HepG2 (cell line): ENCODE data around the gene ABHD1. TPM values are rescaled to one million over a fixed set of nuclear protein-coding genes. Genes with fewer than 3 reads are reported as not detected.
A peak's percentile ranks its signal among the peaks of the same experiment; 100 is the strongest.
"Not testable (repeated sequence)": the region's sequence is repeated elsewhere in the genome, so short reads cannot be mapped to it uniquely, and the experiment has no call there.

Source experiments
- ATAC-seq: fragments of 200-7000 bp; cut with Tn5 transposase; 3 replicates; pipeline ENCODE4 v1.9.1; 2020; ENCODE audit warnings: mild to moderate bottlenecking, moderate library complexity
- BruUV-seq: library from RNA; stranded (reverse); fragments of 400-500 nt; replicated peaks from 2 replicates; lab custom pipeline; 2021; lab: Mats Ljungman, UMichigan
- CTCF ChIA-PET: fragments of 300-600 bp; formaldehyde crosslinking; extraction: SDS; loops from one replicate; lab custom pipeline; 2021; ENCODE audit warnings: low total read pairs, inconsistent platforms, low intra/inter-chr PET ratio; lab: Yijun Ruan, JAX
- POLR2A ChIA-PET: fragments of 350-600 bp; sonication (Branson Sonifier 250); formaldehyde crosslinking; loops from one replicate; lab custom pipeline; 2020; ENCODE audit warnings: antibody characterized with exemption, inconsistent platforms; lab: Yijun Ruan, JAX
- DNase-seq: peaks from one replicate; pipeline ENCODE4 v3.0.0-alpha.2; 2015; ENCODE audit warnings: low spot score
- FAIRE-seq: peaks from 3 replicates; lab custom pipeline; 2011; peaks lifted over from hg19 to GRCh38; lab: Jason Lieb, UNC
- H2AFZ ChIP-seq: one replicate; pipeline ENCODE4 v1.6.1; 2011; ENCODE audit warnings: low read length, inconsistent platforms
- H3K27ac ChIP-seq: fragments of 300-600 bp; 3 replicates; pipeline ENCODE4 v1.8.0; 2011; ENCODE audit warnings: mixed run types, mild to moderate bottlenecking, mixed read lengths, low read length, inconsistent platforms; ENCODE audit not compliant: insufficient read depth; ENCODE audit errors: extremely low read length
- H3K27me3 ChIP-seq, 2 experiments: fragments of 200-600 bp in 1 of 2; 2 replicates in 1 of 2; 3 replicates in 1 of 2; pipeline versions ENCODE4 v1.6.0 to v1.8.0; 2011; ENCODE audit warnings: low read length in 2 of 2, mild to moderate bottlenecking in 2 of 2, moderate library complexity in 2 of 2, inconsistent platforms in 1 of 2; ENCODE audit not compliant: insufficient read depth in 2 of 2, control insufficient read depth in 1 of 2
- H3K36me3 ChIP-seq, 2 experiments: fragments of 200-600 bp in 1 of 2; replicated peaks in 1 of 2; 2 replicates in 1 of 2; 3 replicates in 1 of 2; pipeline versions ENCODE4 v1.5.1 to v1.8.0; 2011; ENCODE audit warnings: low read length in 2 of 2, inconsistent platforms in 1 of 2; ENCODE audit not compliant: insufficient read depth in 2 of 2, control insufficient read depth in 1 of 2
- H3K4me1 ChIP-seq: 2 replicates; pipeline ENCODE4 v1.5.1; 2012; ENCODE audit warnings: low read length, inconsistent platforms; ENCODE audit not compliant: insufficient read depth
- H3K4me2 ChIP-seq: 2 replicates; pipeline ENCODE4 v1.6.0; 2011; ENCODE audit warnings: low read depth, low read length, inconsistent platforms
- H3K4me3 ChIP-seq, 3 experiments: fragments of 200-600 bp in 1 of 3; sonication (generic), shearing (Covaris generic) in 1 of 3; replicated peaks in 1 of 3; 2 replicates each; pipeline ENCODE4 v1.5.1; 2011 to 2016; ENCODE audit warnings: low read length in 3 of 3, inconsistent platforms in 2 of 3, low read depth in 2 of 3, mild to moderate bottlenecking in 2 of 3, control low read depth in 1 of 3, mixed read lengths in 1 of 3; ENCODE audit not compliant: insufficient read depth in 1 of 3
- H3K79me2 ChIP-seq: one replicate; pipeline ENCODE4 v1.6.1; 2011; ENCODE audit warnings: low read length, inconsistent platforms; ENCODE audit not compliant: insufficient read depth
- H3K9ac ChIP-seq: 2 replicates; pipeline ENCODE4 v1.6.0; 2011; ENCODE audit warnings: mild to moderate bottlenecking, low read depth, low read length, inconsistent platforms; ENCODE audit not compliant: insufficient read depth
- H3K9me3 ChIP-seq: 2 replicates; pipeline ENCODE4 v1.5.1; 2012; ENCODE audit warnings: mild to moderate bottlenecking, low read length
- H4K20me1 ChIP-seq: 2 replicates; pipeline ENCODE4 v1.6.0; 2011; ENCODE audit warnings: inconsistent platforms, mild to moderate bottlenecking, low read length, moderate library complexity; ENCODE audit not compliant: insufficient read depth
- CREB1 ChIP-seq, 2 experiments: fragments of 450-650 bp in 1 of 2; IDR thresholded peaks; 2 replicates each; pipeline ENCODE4 v1.6.1; 2016 to 2017; ENCODE audit warnings: control low read depth in 1 of 2, mild to moderate bottlenecking in 1 of 2, missing compliant biosample characterization in 1 of 2, missing genetic modification characterization in 1 of 2
- FIP1L1 ChIP-seq: fragments of 200-400 bp; formaldehyde crosslinking; IDR thresholded peaks from 2 replicates; pipeline ENCODE4 v1.6.1; 2018; ENCODE audit warnings: low read depth, mild to moderate bottlenecking, low read length, moderate library complexity, borderline replicate concordance; ENCODE audit not compliant: insufficient read depth
- MYC ChIP-seq: sonication (generic); formaldehyde crosslinking; IDR thresholded peaks from 2 replicates; pipeline ENCODE4 v1.9.0; 2021; ENCODE audit warnings: missing genetic modification reagents, borderline replicate concordance
- NFE2L2 ChIP-seq: fragments of 150-350 bp; IDR thresholded peaks from 2 replicates; pipeline ENCODE4 v1.6.1; 2014; ENCODE audit warnings: low read length
- ZNF292 ChIP-seq: sonication (generic); formaldehyde crosslinking; IDR thresholded peaks from 2 replicates; pipeline ENCODE4 v1.8.1; 2022; ENCODE audit warnings: mild to moderate bottlenecking, low read depth, missing genetic modification reagents, borderline replicate concordance
- ZNF460 ChIP-seq: sonication (generic); formaldehyde crosslinking; IDR thresholded peaks from 2 replicates; pipeline ENCODE4 v1.5.1; 2020; ENCODE audit warnings: missing genetic modification reagents, mild to moderate bottlenecking, borderline replicate concordance
- ZNF615 ChIP-seq: sonication (generic); formaldehyde crosslinking; IDR thresholded peaks from 2 replicates; pipeline ENCODE4 v1.5.0; 2020; ENCODE audit warnings: mild to moderate bottlenecking, missing genetic modification reagents, borderline replicate concordance
- WGBS: methylation state at CpG from one replicate; pipeline ENCODE4 v1.1.6; 2017; ENCODE audit warnings: low lambda C conversion rate; 5-methylcytosine and 5-hydroxymethylcytosine counted together
- in situ Hi-C: cut with HindIII; loops from 2 replicates; pipeline ENCODE4 v1.10.0; 2017; ENCODE audit warnings: low pct_unique_long_range_greater_than_20kb; ENCODE audit not compliant: extremely low pct_ligation_motif_present
- intact Hi-C: fragments of 100-400 bp; cut with micrococcal nuclease; formaldehyde crosslinking; loops from one replicate; pipeline ENCODE4 v1.10.0; 2022; ENCODE audit not compliant: unreplicated experiment
- polyA plus RNA-seq, 8 experiments: library from polyadenylated mRNA; depleted of rRNA in 3 of 8; stranded (reverse) in 7 of 8; unstranded in 1 of 8; fragments of >200 nt; fragmentation: Illumina TruSeq in 4 of 8; extraction: Trizol in 4 of 8; gene quantifications; 2 replicates each; pipeline versions ENCODE4 v1.2.1 to v1.2.3, GENCODE V29; 2011 to 2016; ENCODE audit warnings: low read depth in 4 of 8, missing spikeins in 1 of 8, mixed read lengths in 1 of 8; ENCODE audit not compliant: insufficient read depth in 1 of 8
- total RNA-seq, 5 experiments: library from RNA; depleted of rRNA; stranded (reverse); fragments of >200 nt; fragmentation: Illumina TruSeq; extraction: Trizol; gene quantifications; 2 replicates each; pipeline ENCODE4 v1.2.3, GENCODE V29; 2016; ENCODE audit warnings: low read depth in 1 of 5
- TF ChIP-seq, protein P1 (sequence below): sonication (generic); formaldehyde crosslinking; IDR thresholded peaks from 2 replicates; pipeline ENCODE4 v1.5.0; 2020; ENCODE audit warnings: mild to moderate bottlenecking, missing genetic modification reagents
- TF ChIP-seq, protein P2 (sequence below), 2 experiments: fragments of 450-650 bp in 1 of 2; sonication (generic) in 1 of 2; formaldehyde crosslinking; IDR thresholded peaks; 2 replicates each; pipeline versions ENCODE4 v1.5.0 to v1.8.0; 2020 to 2022; ENCODE audit warnings: mild to moderate bottlenecking in 1 of 2, missing genetic modification reagents in 1 of 2

Gene ABHD1
- total and polyA plus RNA-seq, 2 of the 13 experiments (the other 11 are each of a cell fraction or from before 2014, with no cell fraction given): 0.04 to 0.81 TPM

DNA sequence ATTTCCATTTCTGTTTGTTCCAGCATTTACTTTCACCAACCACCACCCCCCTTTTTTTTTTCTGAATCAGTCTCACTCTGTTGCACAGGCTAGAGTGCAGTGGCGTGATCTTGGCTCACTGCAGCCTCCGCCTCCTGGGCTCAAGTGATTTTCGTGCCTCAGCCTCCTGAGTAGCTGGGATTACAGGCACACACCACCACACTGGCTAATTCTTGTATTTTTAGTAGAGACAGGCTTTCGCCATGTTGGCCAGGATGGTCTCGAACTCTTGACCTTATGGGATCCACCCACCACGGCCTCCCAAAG is 48.1 kb upstream of the ABHD1 start:
- 0 out of 6 replicates have a peak overlapping the region, but pooled peaks of 1 of the 3 experiments have one; percentile 20 for H3K4me3 ChIP-seq
- H3K4me1 ChIP-seq: peaks cover 80% of the 10 kb centered on the region
- peaks cover 0 to 16% of the 10 kb centered on the region in 2 experiments; a peak in 2 of 5 replicates for H3K27me3 ChIP-seq
- FAIRE-seq, H4K20me1 ChIP-seq, H3K79me2 ChIP-seq, BruUV-seq, DNase-seq, H3K36me3 ChIP-seq, ATAC-seq, CTCF ChIA-PET, intact Hi-C loops, H3K9me3 ChIP-seq, H3K9ac ChIP-seq, H3K27ac ChIP-seq, H2AFZ ChIP-seq, in situ Hi-C loops: not testable (repeated sequence)
- 47% methylated on average over 6 of the region's 6 CpGs for WGBS
- POLR2A ChIA-PET: interaction anchor here (2.4 kb wide), 1 partner anchor 24 kb away, joined by 9 read pairs; the partner anchor contains the start of gene AGBL5
- H3K4me2 ChIP-seq: peak overlapping the region; percentile 49
- TF ChIP-seq ZNF460: peak; percentile 67
- TF ChIP-seq, protein P1, sequence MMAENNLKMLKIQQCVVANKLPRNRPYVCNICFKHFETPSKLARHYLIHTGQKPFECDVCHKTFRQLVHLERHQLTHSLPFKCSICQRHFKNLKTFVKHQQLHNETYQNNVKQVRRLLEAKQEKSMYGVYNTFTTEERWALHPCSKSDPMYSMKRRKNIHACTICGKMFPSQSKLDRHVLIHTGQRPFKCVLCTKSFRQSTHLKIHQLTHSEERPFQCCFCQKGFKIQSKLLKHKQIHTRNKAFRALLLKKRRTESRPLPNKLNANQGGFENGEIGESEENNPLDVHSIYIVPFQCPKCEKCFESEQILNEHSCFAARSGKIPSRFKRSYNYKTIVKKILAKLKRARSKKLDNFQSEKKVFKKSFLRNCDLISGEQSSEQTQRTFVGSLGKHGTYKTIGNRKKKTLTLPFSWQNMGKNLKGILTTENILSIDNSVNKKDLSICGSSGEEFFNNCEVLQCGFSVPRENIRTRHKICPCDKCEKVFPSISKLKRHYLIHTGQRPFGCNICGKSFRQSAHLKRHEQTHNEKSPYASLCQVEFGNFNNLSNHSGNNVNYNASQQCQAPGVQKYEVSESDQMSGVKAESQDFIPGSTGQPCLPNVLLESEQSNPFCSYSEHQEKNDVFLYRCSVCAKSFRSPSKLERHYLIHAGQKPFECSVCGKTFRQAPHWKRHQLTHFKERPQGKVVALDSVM (CRISPR knock-in tag): peak; percentile 29; the same call in 1 of the 2 replicates
- TF ChIP-seq ZNF292 (CRISPR knock-in tag): 0 out of 2 replicates have a peak, but pooled peaks have one; percentile 54
- TF ChIP-seq ZNF615 (CRISPR knock-in tag): 0 out of 2 replicates have a peak, but pooled peaks have one; percentile 35

DNA sequence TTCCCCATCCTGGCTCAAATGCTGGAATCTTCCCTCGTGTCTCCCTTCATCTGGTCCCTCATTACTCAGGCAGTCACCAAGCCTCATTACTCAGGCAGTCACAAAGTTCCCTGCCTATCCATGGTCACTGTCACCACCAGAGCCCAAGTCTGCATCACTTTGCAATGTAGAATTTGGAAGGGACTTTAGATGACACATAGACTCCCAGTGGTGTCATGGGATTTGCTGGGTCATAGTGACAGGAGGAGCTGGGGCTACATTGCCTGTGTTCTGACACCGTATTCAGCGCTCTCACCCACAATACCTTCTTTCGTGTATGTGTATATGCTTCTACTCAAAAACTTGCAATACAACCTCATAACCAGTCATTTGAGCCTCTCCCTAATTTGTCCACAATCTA is 47.3 kb upstream of the ABHD1 start:
- H4K20me1 ChIP-seq: no peaks in the 10 kb centered on the region
- no peaks in the 10 kb centered on the region for H3K9me3 ChIP-seq
- no TSS peak for BruUV-seq
- peaks cover 0 to 16% of the 10 kb centered on the region in 2 experiments; a peak in 2 of 5 replicates for H3K27me3 ChIP-seq
- no peak overlapping the region for H3K4me3 ChIP-seq
- no peak overlapping the region for H3K27ac ChIP-seq
- DNase-seq (no peak), FAIRE-seq (peak; percentile 15), ATAC-seq (no peak)
- H3K79me2 ChIP-seq: peaks cover 1% of the 10 kb centered on the region
- peak overlapping the region; percentile 49; the same call in 1 of the 2 replicates for H3K4me2 ChIP-seq
- CTCF ChIA-PET: no interaction called here
- POLR2A ChIA-PET: interaction anchor here (0.9 to 1.5 kb wide), 4 partner anchors 11 to 41 kb away, joined by 3 to 5 read pairs (median 3); no protein-coding TSS in a partner anchor
- 39% methylated on average over 4 of the region's 4 CpGs for WGBS
- H3K4me1 ChIP-seq: peaks cover 87% of the 10 kb centered on the region
- peak overlapping the region; percentile 4 for H2AFZ ChIP-seq
- H3K9ac ChIP-seq: no peak overlapping the region
- peak; percentile 53; the same call in 1 of the 2 replicates for TF ChIP-seq NFE2L2
- TF ChIP-seq CREB1 (IDR thresholded peaks at IDR 0.05): peak; percentile 38; the same call in 1 of the 2 replicates
- TF ChIP-seq CREB1 (CRISPR knock-in tag; IDR thresholded peaks at IDR 0.05): no peak
- no peak for TF ChIP-seq FIP1L1
- TF ChIP-seq MYC: no peak
- TF ChIP-seq, protein P2, sequence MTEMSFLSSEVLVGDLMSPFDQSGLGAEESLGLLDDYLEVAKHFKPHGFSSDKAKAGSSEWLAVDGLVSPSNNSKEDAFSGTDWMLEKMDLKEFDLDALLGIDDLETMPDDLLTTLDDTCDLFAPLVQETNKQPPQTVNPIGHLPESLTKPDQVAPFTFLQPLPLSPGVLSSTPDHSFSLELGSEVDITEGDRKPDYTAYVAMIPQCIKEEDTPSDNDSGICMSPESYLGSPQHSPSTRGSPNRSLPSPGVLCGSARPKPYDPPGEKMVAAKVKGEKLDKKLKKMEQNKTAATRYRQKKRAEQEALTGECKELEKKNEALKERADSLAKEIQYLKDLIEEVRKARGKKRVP (CRISPR knock-in tag; IDR thresholded peaks at IDR 0.05): 0 out of 4 replicates have a peak, but pooled peaks of 1 of the 2 experiments have one; percentile 16
- H3K36me3 ChIP-seq: no peaks in the 10 kb centered on the region
- intact Hi-C loops: no loop called here
- in situ Hi-C loops: no loop called here
